ENCODE data around the gene BEND6. TPM values are rescaled to one million over a fixed set of nuclear protein-coding genes. Genes with fewer than 3 reads are reported as not detected.

Gene BEND6
- total RNA-seq, 1 experiment from 2014 or later = not detected

DNA sequence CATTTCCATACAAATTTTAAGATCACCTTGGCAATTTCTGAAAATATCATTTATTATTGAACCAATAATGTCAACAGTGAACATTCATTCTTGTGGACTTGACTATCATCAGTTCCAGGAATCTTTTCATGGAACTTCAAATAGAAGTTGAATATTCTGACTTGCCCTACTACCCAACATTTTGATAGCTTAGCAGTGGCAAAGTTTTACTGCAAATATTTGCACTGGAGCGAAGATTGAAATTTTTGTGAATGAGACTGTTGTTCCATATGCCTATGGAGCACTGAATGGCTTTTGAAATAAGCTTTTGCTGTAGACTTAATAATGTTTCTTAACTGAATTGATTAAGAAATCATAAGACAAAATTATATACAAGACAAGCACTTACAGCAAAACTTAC, 23.6 kb downstream of the BEND6 start:
- peaks cover 3% of the 10 kb centered on the region; the same call in 1 of the 2 replicates for H3K27me3 ChIP-seq (ENCODE audit: low read length)
- H3K9me2 ChIP-seq (replicated peaks; ENCODE audit: insufficient read depth, low read length) = no peaks in the 10 kb centered on the region
- H3K9ac ChIP-seq (ENCODE audit: low read length) = no peak overlapping the region

DNA sequence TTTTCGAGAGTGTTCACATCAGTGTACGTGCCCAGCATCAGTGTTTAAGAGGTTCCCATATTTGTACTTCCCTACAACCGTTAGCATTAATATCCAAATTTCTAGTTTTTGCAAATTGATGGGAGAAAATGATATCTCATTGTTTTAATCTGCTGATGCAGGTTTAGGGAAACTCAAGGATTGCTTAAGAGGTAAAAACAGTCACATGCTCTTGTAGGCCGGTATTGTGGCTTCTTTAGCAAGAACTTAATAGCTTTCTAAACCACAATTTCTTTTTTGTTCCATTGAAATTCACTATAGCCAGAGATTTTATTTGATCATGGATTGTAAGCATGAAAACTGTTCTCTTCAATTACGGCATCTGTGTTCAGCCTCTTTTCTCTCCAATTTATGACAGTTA, 29.5 kb downstream of the BEND6 start:
- no peaks in the 10 kb centered on the region for H4K20me1 ChIP-seq (ENCODE audit: insufficient read depth, low read depth, low read length)
- no peaks in the 10 kb centered on the region for H3K9me3 ChIP-seq (ENCODE audit: low read length)
- H3K36me3 ChIP-seq (ENCODE audit: insufficient read depth, low read length) = no peaks in the 10 kb centered on the region
- no peaks in the 10 kb centered on the region for H3K4me1 ChIP-seq (ENCODE audit: low read length)
- H3K27ac ChIP-seq (ENCODE audit: low read length) = no peak overlapping the region
- H3K4me2 ChIP-seq (ENCODE audit: low read depth, low read length, poor library complexity, severe bottlenecking) = no peak overlapping the region
- no peaks in the 10 kb centered on the region for H3K79me2 ChIP-seq (ENCODE audit: low read length)
- DNase-seq = no peak
- no peaks in the 10 kb centered on the region for H3K27me3 ChIP-seq (ENCODE audit: low read length)
- H3K9me2 ChIP-seq (replicated peaks; ENCODE audit: insufficient read depth, low read length) = no peaks in the 10 kb centered on the region
- H2AFZ ChIP-seq (ENCODE audit: low read length) = no peak overlapping the region
- no peak overlapping the region for H3K4me3 ChIP-seq (ENCODE audit: low read length)
- H3K9ac ChIP-seq (ENCODE audit: low read length) = no peak overlapping the region

More for the DNA sequence above, 23.6 kb downstream of the BEND6 start:
- Histone ChIP-seq H3K36me3 (ENCODE audit: insufficient read depth, low read length) (no peaks in the 10 kb centered on the region), H4K20me1 (ENCODE audit: insufficient read depth, low read depth, low read length) (no peaks in the 10 kb centered on the region), H3K4me1 (ENCODE audit: low read length) (no peaks in the 10 kb centered on the region), H3K27ac (ENCODE audit: low read length) (no peak overlapping the region), H3K4me3 (ENCODE audit: low read length) (no peak overlapping the region), H3K4me2 (ENCODE audit: low read depth, low read length, poor library complexity, severe bottlenecking) (no peak overlapping the region), H3K9me3 (ENCODE audit: low read length) (no peaks in the 10 kb centered on the region), H3K79me2 (ENCODE audit: low read length) (no peaks in the 10 kb centered on the region), H2AFZ (ENCODE audit: low read length) (no peak overlapping the region)
- no peak for DNase-seq

DNA sequence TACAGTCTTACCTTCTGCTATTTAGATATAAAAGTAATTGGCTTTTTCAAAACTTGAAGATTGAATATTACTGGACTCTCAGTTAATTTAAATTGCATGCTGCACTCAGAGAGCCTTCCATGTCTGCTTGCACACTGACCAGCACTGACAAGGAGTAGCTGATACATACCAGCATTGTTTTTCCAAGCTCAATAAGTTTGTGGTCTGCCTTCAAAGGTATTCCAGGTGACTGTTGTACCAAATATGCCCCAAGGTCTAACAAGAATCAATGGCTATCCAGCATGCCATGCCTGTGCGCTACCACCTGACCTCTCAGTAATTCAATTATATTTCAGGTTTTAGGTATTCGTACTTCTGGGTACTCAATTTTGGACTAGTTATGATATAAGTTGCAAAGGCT, 30.0 kb downstream of the BEND6 start:
- Histone ChIP-seq H3K27me3 (ENCODE audit: low read length) (no peaks in the 10 kb centered on the region), H3K79me2 (ENCODE audit: low read length) (no peaks in the 10 kb centered on the region), H2AFZ (ENCODE audit: low read length) (no peak overlapping the region), H3K4me3 (ENCODE audit: low read length) (no peak overlapping the region), H3K4me2 (ENCODE audit: low read depth, low read length, poor library complexity, severe bottlenecking) (no peak overlapping the region), H3K36me3 (ENCODE audit: insufficient read depth, low read length) (no peaks in the 10 kb centered on the region), H3K27ac (ENCODE audit: low read length) (no peak overlapping the region), H3K9me3 (ENCODE audit: low read length) (no peaks in the 10 kb centered on the region), H3K4me1 (ENCODE audit: low read length) (no peaks in the 10 kb centered on the region), H4K20me1 (ENCODE audit: insufficient read depth, low read depth, low read length) (no peaks in the 10 kb centered on the region), H3K9me2 (replicated peaks; ENCODE audit: insufficient read depth, low read length) (no peaks in the 10 kb centered on the region), H3K9ac (ENCODE audit: low read length) (no peak overlapping the region)
- DNase-seq = no peak

DNA sequence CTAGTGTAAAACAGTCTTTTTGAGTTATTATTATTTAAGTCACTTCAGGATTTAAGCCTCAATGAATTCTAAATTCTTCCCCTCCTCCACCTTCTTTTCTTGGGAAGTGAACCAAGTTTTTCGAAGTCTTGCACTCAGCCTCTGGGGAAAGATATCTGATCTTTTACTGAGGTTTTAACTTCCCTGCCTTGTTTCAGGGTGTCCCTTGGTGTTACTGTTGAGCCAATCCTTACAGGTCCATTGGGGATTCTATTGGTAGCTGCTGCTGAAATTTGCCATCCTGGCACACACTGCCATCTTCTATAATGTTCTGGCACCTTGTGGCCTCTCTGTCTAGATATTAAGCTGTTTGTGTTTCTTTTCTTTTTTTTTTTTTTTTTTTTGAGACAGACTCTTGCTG, 31.7 kb downstream of the BEND6 start:
- no peaks in the 10 kb centered on the region for H3K27me3 ChIP-seq (ENCODE audit: low read length)
- no peak overlapping the region for H2AFZ ChIP-seq (ENCODE audit: low read length)
- no peak overlapping the region for H3K27ac ChIP-seq (ENCODE audit: low read length)
- H3K9me2 ChIP-seq (replicated peaks; ENCODE audit: insufficient read depth, low read length) = no peaks in the 10 kb centered on the region
- H3K4me3 ChIP-seq (ENCODE audit: low read length) = no peak overlapping the region
- no peaks in the 10 kb centered on the region for H4K20me1 ChIP-seq (ENCODE audit: insufficient read depth, low read depth, low read length)
- DNase-seq = no peak
- no peaks in the 10 kb centered on the region for H3K4me1 ChIP-seq (ENCODE audit: low read length)
- H3K9me3 ChIP-seq (ENCODE audit: low read length) = no peaks in the 10 kb centered on the region
- no peak overlapping the region for H3K4me2 ChIP-seq (ENCODE audit: low read depth, low read length, poor library complexity, severe bottlenecking)
- H3K79me2 ChIP-seq (ENCODE audit: low read length) = no peaks in the 10 kb centered on the region
- H3K9ac ChIP-seq (ENCODE audit: low read length) = no peak overlapping the region
- no peaks in the 10 kb centered on the region for H3K36me3 ChIP-seq (ENCODE audit: insufficient read depth, low read length)

DNA sequence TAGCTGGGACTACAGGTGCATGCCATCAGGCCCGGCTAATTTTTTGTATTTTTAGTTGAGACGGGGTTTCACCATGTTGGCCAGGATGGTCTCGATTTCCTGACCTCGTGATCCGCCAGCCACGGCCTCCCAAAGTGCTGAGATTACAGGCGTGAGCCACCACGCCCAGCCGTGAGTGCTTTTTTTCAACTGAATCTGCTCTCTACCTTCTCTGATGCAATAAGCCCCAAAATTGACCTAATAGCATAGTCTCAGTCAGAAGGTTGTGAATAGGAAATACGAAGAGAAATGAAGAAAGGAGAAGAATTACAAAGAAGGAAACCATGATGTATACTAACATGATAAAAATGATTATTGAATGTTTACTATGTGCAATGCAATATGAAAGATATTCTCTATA, 33.2 kb downstream of the BEND6 start:
- no peak for DNase-seq
- no peak overlapping the region for H3K4me2 ChIP-seq (ENCODE audit: low read depth, low read length, poor library complexity, severe bottlenecking)
- no peak overlapping the region for H3K27ac ChIP-seq (ENCODE audit: low read length)
- H3K4me1 ChIP-seq (ENCODE audit: low read length) = no peaks in the 10 kb centered on the region
- no peak overlapping the region for H3K4me3 ChIP-seq (ENCODE audit: low read length)
- H2AFZ ChIP-seq (ENCODE audit: low read length) = no peak overlapping the region
- no peaks in the 10 kb centered on the region for H4K20me1 ChIP-seq (ENCODE audit: insufficient read depth, low read depth, low read length)
- H3K79me2 ChIP-seq (ENCODE audit: low read length) = no peaks in the 10 kb centered on the region
- no peaks in the 10 kb centered on the region for H3K9me3 ChIP-seq (ENCODE audit: low read length)
- H3K9me2 ChIP-seq (replicated peaks; ENCODE audit: insufficient read depth, low read length) = no peaks in the 10 kb centered on the region
- no peaks in the 10 kb centered on the region for H3K36me3 ChIP-seq (ENCODE audit: insufficient read depth, low read length)
- 0 out of 2 replicates have a peak, but pooled peaks cover 2% of the 10 kb centered on the region for H3K27me3 ChIP-seq (ENCODE audit: low read length)
- no peak overlapping the region for H3K9ac ChIP-seq (ENCODE audit: low read length)

DNA sequence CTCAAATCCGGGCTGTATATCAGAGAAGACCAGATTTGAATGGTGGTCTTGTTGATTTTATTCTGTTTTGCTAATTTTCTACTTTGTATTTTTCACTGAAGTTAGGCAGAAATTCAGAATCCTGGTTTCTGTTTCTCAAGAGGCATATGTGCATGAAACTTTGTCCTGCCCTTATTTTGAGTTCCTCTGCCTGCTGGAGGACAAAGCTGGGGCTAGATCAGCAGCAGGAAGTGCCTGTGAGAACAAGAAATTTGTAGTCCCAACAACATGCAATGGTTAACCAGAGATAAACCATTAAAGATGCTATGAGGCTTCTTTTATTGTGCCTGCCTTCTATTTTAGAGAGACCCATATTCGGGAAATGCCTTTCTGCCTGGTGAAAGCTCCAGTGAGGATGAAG, 37.1 kb downstream of the BEND6 start:
- Histone ChIP-seq H2AFZ (ENCODE audit: low read length) (no peak overlapping the region), H3K9me2 (replicated peaks; ENCODE audit: insufficient read depth, low read length) (no peaks in the 10 kb centered on the region), H3K79me2 (ENCODE audit: low read length) (no peaks in the 10 kb centered on the region), H3K27ac (ENCODE audit: low read length) (no peak overlapping the region), H4K20me1 (ENCODE audit: insufficient read depth, low read depth, low read length) (no peaks in the 10 kb centered on the region), H3K9ac (ENCODE audit: low read length) (no peak overlapping the region), H3K4me3 (ENCODE audit: low read length) (no peak overlapping the region), H3K27me3 (ENCODE audit: low read length) (0 out of 2 replicates have a peak, but pooled peaks cover 2% of the 10 kb centered on the region), H3K4me2 (ENCODE audit: low read depth, low read length, poor library complexity, severe bottlenecking) (no peak overlapping the region), H3K4me1 (ENCODE audit: low read length) (no peaks in the 10 kb centered on the region), H3K36me3 (ENCODE audit: insufficient read depth, low read length) (no peaks in the 10 kb centered on the region), H3K9me3 (ENCODE audit: low read length) (no peaks in the 10 kb centered on the region)
- no peak for DNase-seq

DNA sequence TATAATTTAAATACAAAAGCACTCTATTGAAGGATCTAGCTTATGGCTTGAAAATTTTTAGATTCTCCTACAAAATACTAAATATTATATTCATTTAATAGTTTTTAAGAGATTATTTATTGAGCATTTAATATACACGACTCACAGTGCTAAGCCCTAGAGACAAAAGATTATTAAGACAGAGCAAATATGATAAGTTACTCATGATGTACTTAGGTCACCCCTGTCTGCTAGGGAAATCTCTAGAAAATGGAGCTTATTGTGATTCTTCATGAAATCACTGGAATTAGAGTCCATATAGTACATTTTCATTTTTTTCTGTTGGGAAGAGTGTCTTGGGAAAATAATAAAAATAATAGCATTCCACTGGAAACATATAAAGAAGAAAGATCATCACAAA, 37.8 kb downstream of the BEND6 start:
- no peaks in the 10 kb centered on the region for H3K9me2 ChIP-seq (replicated peaks; ENCODE audit: insufficient read depth, low read length)
- no peak for DNase-seq
- 0 out of 2 replicates have a peak, but pooled peaks cover 2% of the 10 kb centered on the region for H3K27me3 ChIP-seq (ENCODE audit: low read length)
- H3K36me3 ChIP-seq (ENCODE audit: insufficient read depth, low read length) = no peaks in the 10 kb centered on the region
- H2AFZ ChIP-seq (ENCODE audit: low read length) = no peak overlapping the region
- no peak overlapping the region for H3K4me2 ChIP-seq (ENCODE audit: low read depth, low read length, poor library complexity, severe bottlenecking)
- no peaks in the 10 kb centered on the region for H4K20me1 ChIP-seq (ENCODE audit: insufficient read depth, low read depth, low read length)
- H3K9ac ChIP-seq (ENCODE audit: low read length) = no peak overlapping the region
- H3K4me3 ChIP-seq (ENCODE audit: low read length) = no peak overlapping the region
- no peaks in the 10 kb centered on the region for H3K79me2 ChIP-seq (ENCODE audit: low read length)
- H3K4me1 ChIP-seq (ENCODE audit: low read length) = no peaks in the 10 kb centered on the region
- H3K27ac ChIP-seq (ENCODE audit: low read length) = no peak overlapping the region
- no peaks in the 10 kb centered on the region for H3K9me3 ChIP-seq (ENCODE audit: low read length)

DNA sequence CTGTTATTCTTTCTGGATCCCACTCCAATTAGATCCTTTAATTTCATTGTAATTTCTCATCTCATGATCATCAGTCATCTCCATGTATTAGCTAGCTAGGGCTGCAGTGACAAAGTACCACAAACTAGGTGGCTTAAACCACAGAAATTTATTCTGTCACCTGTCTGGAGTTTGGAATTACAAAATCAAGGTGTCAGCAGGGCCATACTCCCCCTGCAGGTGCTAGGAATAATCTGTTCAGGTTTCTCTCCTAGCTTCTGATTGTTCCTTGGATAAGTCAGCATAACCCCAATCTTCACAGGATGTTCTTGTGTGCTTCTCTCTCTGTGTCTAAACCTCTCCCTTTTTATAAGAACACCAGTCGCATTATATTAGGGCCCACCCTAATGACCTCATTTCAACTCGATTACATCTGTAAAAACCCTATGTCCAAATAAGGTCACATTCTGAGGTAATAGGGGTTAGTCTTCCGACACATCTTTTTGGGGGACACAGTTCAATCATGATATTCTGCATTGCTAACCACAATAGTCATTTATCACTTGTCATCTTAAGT, 40.5 kb downstream of the BEND6 start:
- Histone ChIP-seq H3K27ac (ENCODE audit: low read length) (no peak overlapping the region), H3K9me2 (replicated peaks; ENCODE audit: insufficient read depth, low read length) (no peaks in the 10 kb centered on the region), H3K4me3 (ENCODE audit: low read length) (no peak overlapping the region), H4K20me1 (ENCODE audit: insufficient read depth, low read depth, low read length) (no peaks in the 10 kb centered on the region), H3K36me3 (ENCODE audit: insufficient read depth, low read length) (no peaks in the 10 kb centered on the region), H3K79me2 (ENCODE audit: low read length) (no peaks in the 10 kb centered on the region), H3K27me3 (ENCODE audit: low read length) (0 out of 2 replicates have a peak, but pooled peaks cover 2% of the 10 kb centered on the region), H3K9me3 (ENCODE audit: low read length) (no peaks in the 10 kb centered on the region), H3K4me2 (ENCODE audit: low read depth, low read length, poor library complexity, severe bottlenecking) (no peak overlapping the region), H3K9ac (ENCODE audit: low read length) (no peak overlapping the region), H3K4me1 (ENCODE audit: low read length) (no peaks in the 10 kb centered on the region), H2AFZ (ENCODE audit: low read length) (no peak overlapping the region)
- DNase-seq = no peak
